Hepatocyte (in vitro differentiated cells): ENCODE results near the gene CTXND1. TPM values are rescaled to one million over a fixed set of nuclear protein-coding genes. Genes with fewer than 3 reads are reported as not detected.

Source experiments
- DNase-seq: peaks from one replicate; pipeline ENCODE4 v3.0.0-alpha.2; 2016; ENCODE audit warnings: low spot score
- H2AFZ ChIP-seq: fragments of 200-600 bp; sonication (generic); 2 replicates; pipeline ENCODE4 v1.6.0; 2016; ENCODE audit warnings: antibody characterized with exemption, mild to moderate bottlenecking
- H3K27ac ChIP-seq: fragments of 200-600 bp; sonication (generic); 2 replicates; pipeline ENCODE4 v1.5.1; 2016; ENCODE audit warnings: mild to moderate bottlenecking
- H3K27me3 ChIP-seq: fragments of 200-600 bp; sonication (generic); 2 replicates; pipeline ENCODE4 v1.6.1; 2016
- H3K36me3 ChIP-seq: fragments of 200-600 bp; sonication (generic); replicated peaks from 2 replicates; pipeline ENCODE4 v1.5.1; 2016; ENCODE audit warnings: low read depth; ENCODE audit not compliant: insufficient read depth
- H3K4me1 ChIP-seq: fragments of 200-600 bp; sonication (generic); 2 replicates; pipeline ENCODE4 v1.5.1; 2016; ENCODE audit warnings: mild to moderate bottlenecking, moderate library complexity; ENCODE audit not compliant: insufficient read depth
- H3K4me2 ChIP-seq: fragments of 200-600 bp; sonication (generic); 2 replicates; pipeline ENCODE4 v1.6.0; 2016
- H3K4me3 ChIP-seq: fragments of 200-600 bp; sonication (generic); 2 replicates; pipeline ENCODE4 v1.5.1; 2016; ENCODE audit warnings: mild to moderate bottlenecking
- H3K79me2 ChIP-seq: fragments of 200-600 bp; sonication (generic); 2 replicates; pipeline ENCODE4 v1.6.0; 2017; ENCODE audit warnings: mild to moderate bottlenecking
- H3K9me2 ChIP-seq: fragments of 200-600 bp; sonication (generic); replicated peaks from 2 replicates; pipeline ENCODE4 v1.6.0; 2017; ENCODE audit warnings: mild to moderate bottlenecking; ENCODE audit not compliant: insufficient read depth
- H3K9me3 ChIP-seq: fragments of 200-600 bp; sonication (generic); 2 replicates; pipeline ENCODE4 v1.5.1; 2016; ENCODE audit warnings: low read depth, mild to moderate bottlenecking
- H4K20me1 ChIP-seq: fragments of 200-600 bp; sonication (generic); 2 replicates; pipeline ENCODE4 v1.6.0; 2016; ENCODE audit warnings: mild to moderate bottlenecking; ENCODE audit not compliant: insufficient read depth, poor library complexity, severe bottlenecking
- CTCF ChIP-seq: fragments of 200-600 bp; sonication (generic); IDR thresholded peaks from 2 replicates; pipeline ENCODE4 v1.5.1; 2016; ENCODE audit warnings: antibody characterized with exemption, mild to moderate bottlenecking; ENCODE audit not compliant: poor library complexity
- EZH2 ChIP-seq: fragments of 200-600 bp; sonication (generic); IDR thresholded peaks from 2 replicates; pipeline ENCODE4 v1.6.1; 2016; ENCODE audit warnings: antibody characterized with exemption, mild to moderate bottlenecking, borderline replicate concordance
- EZH2phosphoT487 ChIP-seq: fragments of 200-600 bp; sonication (generic); IDR thresholded peaks from one replicate; pipeline ENCODE4 v1.6.1; 2018; ENCODE audit warnings: antibody characterized with exemption, mild to moderate bottlenecking, low read depth, moderate library complexity; ENCODE audit not compliant: unreplicated experiment, severe bottlenecking
- WGBS: methylation state at CpG from one replicate; pipeline ENCODE4 v1.1.6; 2016; ENCODE audit warnings: low lambda C conversion rate; ENCODE audit errors: missing lambda C conversion rate; 5-methylcytosine and 5-hydroxymethylcytosine counted together
- polyA plus RNA-seq: library from polyadenylated mRNA; unstranded; fragments of >200 nt; fragmentation: Nextera tagmentation; extraction: Ambion mirVana; gene quantifications from 2 replicates; pipeline ENCODE4 v1.2.1, GENCODE V29; 2016
- total RNA-seq: library from RNA; depleted of rRNA; stranded (reverse); fragments of >200 nt; gene quantifications from 2 replicates; pipeline ENCODE4 v1.2.3, GENCODE V29; 2014

CTXND1 gene
- total and polyA plus RNA-seq, 2 experiments from 2014 or later: 1.4 to 1.5 TPM

DNA sequence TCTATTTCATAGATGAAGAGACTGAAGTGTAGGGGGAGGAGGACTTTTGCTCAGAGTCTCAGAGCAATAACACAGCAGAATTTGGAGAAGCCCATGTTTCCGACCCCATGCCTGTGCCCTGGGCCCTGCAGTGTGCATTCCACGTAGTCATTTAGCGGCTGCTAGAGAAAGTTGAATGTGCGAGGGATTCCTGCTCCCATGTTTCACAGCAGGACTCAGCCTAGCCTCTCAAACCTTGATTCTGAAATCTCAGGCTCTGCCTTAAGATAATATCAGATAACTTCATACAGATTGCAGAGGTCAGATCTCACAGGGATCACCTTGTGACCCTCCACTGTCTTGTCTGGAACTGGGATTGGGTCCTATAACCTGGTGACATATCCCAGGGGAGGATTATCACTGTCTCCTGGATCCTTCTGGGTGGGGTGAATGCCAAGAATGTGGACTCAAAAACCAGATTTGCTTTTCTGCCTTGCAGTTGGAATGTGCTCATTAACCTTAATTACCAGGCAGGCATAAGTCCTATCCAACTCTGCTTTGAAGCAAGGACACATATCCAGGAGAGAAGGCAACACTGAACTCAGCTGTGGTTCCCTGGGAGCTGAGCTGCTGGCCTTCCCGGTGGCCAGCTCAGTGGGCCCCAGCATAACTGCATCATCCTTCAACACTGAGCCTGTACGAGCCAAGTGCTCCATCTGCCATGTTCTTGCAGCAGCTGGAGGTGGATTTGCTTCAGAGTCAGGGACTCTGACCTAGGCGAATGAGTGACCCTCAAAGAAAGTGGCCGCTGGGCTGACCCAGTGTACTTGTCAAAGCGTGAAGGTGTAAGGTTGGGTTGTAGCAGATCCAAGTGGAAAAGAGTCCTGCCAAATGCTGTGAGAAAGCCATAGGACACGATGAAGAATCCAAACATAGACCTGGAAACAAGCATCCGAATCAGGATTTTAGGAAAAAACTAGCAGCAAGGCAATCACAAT, 43.0 kb downstream of the CTXND1 start:
- Histone ChIP-seq H3K79me2 (no peaks in the 10 kb centered on the region), H3K4me2 (no peak overlapping the region), H4K20me1 (no peaks in the 10 kb centered on the region), H3K9me2 (no peaks in the 10 kb centered on the region), H3K4me1 (peaks cover 11% of the 10 kb centered on the region), H2AFZ (no peak overlapping the region), H3K27ac (no peak overlapping the region), H3K9me3 (no peaks in the 10 kb centered on the region), H3K4me3 (no peak overlapping the region), H3K27me3 (no peaks in the 10 kb centered on the region), H3K36me3 (no peaks in the 10 kb centered on the region)
- 84% methylated on average over 11 of the region's 11 CpGs for WGBS
- DNase-seq: no peak
- TF ChIP-seq CTCF (no peak), EZH2phosphoT487 (no peak), EZH2 (no peak)

DNA sequence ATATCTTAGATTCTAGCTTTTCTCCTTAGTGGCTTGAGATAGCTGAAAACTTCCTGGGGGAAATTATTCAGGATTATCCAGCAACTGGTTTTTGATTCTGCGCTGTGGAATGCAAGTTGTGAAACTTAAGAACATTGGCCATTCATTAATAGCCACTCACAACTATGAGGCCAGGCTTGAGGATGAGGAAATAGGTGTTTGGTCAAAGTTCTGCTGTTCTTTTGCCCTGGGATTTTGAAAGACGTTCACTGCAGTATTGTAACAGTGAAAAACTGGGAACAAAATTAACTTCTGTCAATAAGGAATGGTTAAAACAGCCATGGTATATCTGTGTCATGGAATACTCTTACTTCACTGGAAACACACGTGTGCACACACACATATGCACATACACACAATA, 44.1 kb downstream of the CTXND1 start:
- Histone ChIP-seq H3K4me3 (no peak overlapping the region), H2AFZ (no peak overlapping the region), H3K4me1 (peaks cover 11% of the 10 kb centered on the region), H3K27ac (peak overlapping the region; percentile 58), H3K36me3 (no peaks in the 10 kb centered on the region), H3K9me3 (no peaks in the 10 kb centered on the region), H3K27me3 (no peaks in the 10 kb centered on the region), H3K4me2 (peak overlapping the region; percentile 36), H4K20me1 (no peaks in the 10 kb centered on the region), H3K79me2 (no peaks in the 10 kb centered on the region), H3K9me2 (no peaks in the 10 kb centered on the region)
- peak; percentile 41 for DNase-seq
- no peak for TF ChIP-seq EZH2
- no peak for TF ChIP-seq CTCF
- TF ChIP-seq EZH2phosphoT487: no peak
- WGBS: 58% methylated on average over 3 of the region's 3 CpGs

DNA sequence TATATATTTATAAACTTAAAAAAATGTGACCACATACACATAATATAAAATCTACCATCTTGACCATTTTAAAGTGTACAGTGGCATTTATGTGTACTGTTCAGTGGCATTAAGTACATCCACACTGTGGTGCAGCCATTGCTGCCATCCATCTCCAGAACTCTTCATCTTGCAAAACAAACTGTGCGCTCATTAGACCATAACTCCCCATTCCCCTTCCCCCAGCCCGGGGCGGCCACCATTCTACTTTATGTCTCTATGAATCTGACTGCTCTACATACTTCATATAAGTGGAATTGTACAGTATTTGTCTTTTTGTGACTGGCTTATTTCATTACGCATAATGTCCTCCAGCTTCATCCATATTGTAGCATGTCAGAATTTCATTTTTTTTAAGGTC, 47.8 kb downstream of the CTXND1 start:
- H3K9me3 ChIP-seq: no peaks in the 10 kb centered on the region
- peaks cover 11% of the 10 kb centered on the region for H3K4me1 ChIP-seq
- no peaks in the 10 kb centered on the region for H3K27me3 ChIP-seq
- TF ChIP-seq EZH2 (no peak), EZH2phosphoT487 (no peak), CTCF (no peak)
- H3K79me2 ChIP-seq: no peaks in the 10 kb centered on the region
- DNase-seq: no peak
- H4K20me1 ChIP-seq: no peaks in the 10 kb centered on the region
- no peaks in the 10 kb centered on the region for H3K36me3 ChIP-seq
- H2AFZ ChIP-seq: no peak overlapping the region
- H3K27ac ChIP-seq: no peak overlapping the region
- no peak overlapping the region for H3K4me3 ChIP-seq
- H3K9me2 ChIP-seq: no peaks in the 10 kb centered on the region
- 96% methylated on average over 4 of the region's 4 CpGs for WGBS
- no peak overlapping the region for H3K4me2 ChIP-seq
